GM08714 (cell line): Measurements from ENCODE around the gene EID3.

Experiments
- H3K4me3 ChIP-seq: fragments of 200-500 bp; sonication (Bioruptor generic); 2 replicates; pipeline ENCODE4 v1.5.1; 2014; ENCODE audit warnings: mild to moderate bottlenecking, low read length, inconsistent platforms
- ZNF274 ChIP-seq: IDR thresholded peaks from 2 replicates; pipeline ENCODE4 v1.6.1; 2012; ENCODE audit warnings: mild to moderate bottlenecking, low read depth, low read length

Gene EID3

DNA sequence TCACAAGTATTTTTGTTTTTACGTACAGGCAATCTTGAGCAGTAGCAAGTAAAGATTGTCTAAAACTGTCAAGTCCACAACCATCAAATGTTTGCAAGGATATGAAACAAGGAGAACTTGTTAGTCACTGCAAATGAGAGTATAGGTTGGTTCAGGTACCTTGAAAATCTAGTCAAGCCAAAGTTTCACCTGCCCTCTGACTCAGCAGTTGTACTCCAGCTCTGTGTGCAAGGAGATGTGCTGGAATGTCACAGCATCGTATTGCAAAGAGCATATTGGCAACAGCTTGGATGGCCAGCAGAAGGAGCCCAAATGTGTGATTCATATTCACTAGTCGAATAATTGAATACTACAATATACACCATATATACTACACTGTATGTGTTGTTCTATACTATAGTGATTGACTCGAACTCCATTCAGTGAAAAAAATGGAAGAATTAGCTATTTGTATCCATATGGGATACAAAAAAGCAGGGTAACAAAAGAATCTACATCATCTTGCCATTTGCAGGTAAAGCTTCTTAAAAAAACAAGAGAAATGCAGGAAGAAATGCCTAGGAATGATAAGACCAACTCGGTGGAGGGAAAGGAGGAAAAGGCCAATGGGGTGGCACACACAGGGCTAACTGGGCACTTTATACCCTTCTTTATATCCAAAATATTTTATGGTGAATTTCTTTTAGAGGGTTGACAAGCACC lies 44.0 kb downstream of the EID3 start:
- TF ChIP-seq ZNF274, result no peak
- H3K4me3 ChIP-seq, result no peak overlapping the region

GRCh38 chr12:104348283-104348993 lies 44.9 kb downstream of the EID3 start:
- TF ChIP-seq ZNF274, result no peak

GRCh38 chr12:104348994-104349494 lies 45.5 kb downstream of the EID3 start:
- H3K4me3 ChIP-seq, result no peak overlapping the region
- no peak for TF ChIP-seq ZNF274

More at GRCh38 chr12:104348283-104348993, 44.9 kb downstream of the EID3 start:
- no peak overlapping the region for H3K4me3 ChIP-seq

DNA sequence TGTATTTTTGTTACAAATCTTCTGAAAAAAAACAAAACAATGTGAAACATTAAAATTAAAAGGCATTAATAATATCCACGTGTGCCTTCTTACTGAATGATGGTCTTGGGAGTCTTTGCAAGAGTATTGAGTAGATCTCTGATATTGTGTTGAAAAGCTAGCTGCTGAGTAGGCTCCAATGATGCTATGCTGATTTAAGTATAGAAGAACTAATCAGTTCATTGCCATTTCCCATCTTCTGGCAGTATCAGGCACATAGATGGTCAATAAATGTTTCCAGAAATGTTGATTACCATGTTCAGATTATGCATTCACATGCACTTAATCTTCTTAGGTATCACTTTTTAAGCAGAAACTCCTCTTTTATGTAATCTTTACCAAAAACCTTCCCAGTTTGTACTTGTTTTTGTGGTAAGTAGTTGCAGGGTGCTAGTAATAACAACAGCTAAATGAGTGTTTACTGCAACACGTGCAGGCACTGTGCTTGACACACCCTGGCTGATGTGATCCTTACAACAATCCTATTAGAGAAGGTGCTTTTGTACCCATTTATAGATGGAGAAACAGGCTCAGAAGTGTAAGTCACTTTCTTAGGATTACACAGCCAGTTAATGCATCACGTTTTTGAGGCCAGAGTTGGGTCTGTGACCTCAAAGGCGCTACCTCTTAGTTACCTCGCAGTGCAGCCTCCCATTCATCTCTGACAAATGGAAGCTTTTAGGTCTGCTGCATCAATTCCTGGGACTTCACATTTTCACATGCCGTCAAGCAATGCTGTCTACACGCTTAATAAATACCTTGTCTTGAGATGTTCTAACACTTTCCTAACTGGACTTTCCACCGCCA lies 46.9 kb downstream of the EID3 start:
- no peak for TF ChIP-seq ZNF274

GRCh38 chr12:104351057-104351983 lies 47.8 kb downstream of the EID3 start:
- no peak for TF ChIP-seq ZNF274
- H3K4me3 ChIP-seq, result no peak overlapping the region

More for the DNA sequence above, 46.9 kb downstream of the EID3 start:
- H3K4me3 ChIP-seq, result no peak overlapping the region

GRCh38 chr12:104352106-104352713 lies 48.7 kb downstream of the EID3 start:
- H3K4me3 ChIP-seq, result no peak overlapping the region
- no peak for TF ChIP-seq ZNF274

GRCh38 chr12:104353012-104353981 lies 49.8 kb downstream of the EID3 start:
- H3K4me3 ChIP-seq, result no peak overlapping the region
- TF ChIP-seq ZNF274, result no peak

DNA sequence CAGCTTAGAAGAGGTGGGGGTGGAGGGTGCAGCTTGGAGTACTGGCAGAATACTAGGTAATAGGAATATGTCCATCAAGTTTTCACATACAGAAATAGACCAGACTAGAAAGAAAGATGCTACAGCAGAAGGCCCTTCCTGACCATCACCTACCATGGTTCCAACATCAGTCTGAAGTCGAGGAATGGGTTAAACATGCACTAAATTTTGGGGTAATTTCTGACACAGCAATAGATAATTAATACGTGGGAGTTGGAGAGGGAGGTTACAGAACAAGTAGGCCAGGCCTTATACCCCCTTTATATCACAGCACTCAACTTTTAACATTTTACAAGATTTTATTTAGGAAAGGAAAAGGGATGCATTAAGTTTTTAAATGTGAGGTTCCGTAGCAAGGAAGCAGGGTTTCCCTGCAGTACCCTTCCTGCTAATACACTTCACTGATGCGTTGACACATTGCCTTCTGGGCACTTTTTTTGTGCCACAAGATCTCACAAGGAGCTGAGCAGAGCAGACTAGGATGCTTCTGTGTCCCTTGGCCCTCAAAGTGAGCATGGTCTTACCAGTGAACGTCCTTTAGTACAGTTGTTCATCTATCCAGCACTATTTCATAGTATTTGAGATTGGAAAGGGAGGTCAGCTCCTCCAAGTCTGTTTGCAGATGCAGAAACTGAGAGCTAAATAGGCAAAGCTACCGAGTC lies 50.8 kb downstream of the EID3 start:
- no peak for TF ChIP-seq ZNF274

More for the DNA sequence above, 50.8 kb downstream of the EID3 start:
- no peak overlapping the region for H3K4me3 ChIP-seq
